Sigmoid colon (tissue), 7 donors: ENCODE data around the gene BRINP1. TPM values are rescaled to one million over a fixed set of nuclear protein-coding genes. Genes with fewer than 3 reads are reported as not detected.

ENCODE experiments used
- DNase-seq: peaks from one replicate; pipeline ENCODE4 v3.0.0-alpha.2; 2019
- H3K27ac ChIP-seq, 4 donors: fragments of 200-600 bp; sonication (generic); one replicate each; pipeline ENCODE4 v1.5.1; 2016 to 2019; ENCODE audit warnings: mild to moderate bottlenecking in 1 of 4
- H3K27me3 ChIP-seq, 3 donors: fragments of 200-600 bp; sonication (generic); one replicate each; pipeline ENCODE4 v1.5.1; 2019; ENCODE audit warnings: mild to moderate bottlenecking in 1 of 3
- H3K36me3 ChIP-seq, 4 donors: fragments of 200-600 bp; sonication (generic); one replicate each; pipeline ENCODE4 v1.5.1; 2016 to 2019
- H3K4me1 ChIP-seq, 4 donors: fragments of 200-600 bp; sonication (generic); one replicate each; pipeline ENCODE4 v1.5.1; 2017 to 2019
- H3K4me3 ChIP-seq, 4 donors: fragments of 200-600 bp; sonication (generic); one replicate each; pipeline ENCODE4 v1.5.1; 2017 to 2019; ENCODE audit warnings: mild to moderate bottlenecking in 2 of 4, moderate library complexity in 1 of 4
- H3K9me3 ChIP-seq, 4 donors: fragments of 200-600 bp in 3 of 4; sonication (generic) in 3 of 4; one replicate each; pipeline versions ENCODE4 v1.5.1 to v1.6.1; 2013 to 2019
- CTCF ChIP-seq, 4 experiments: fragments of 450-650 bp in 3 of 4; fragments of 200-600 bp in 1 of 4; IDR thresholded peaks; one replicate each; pipeline ENCODE4 v1.5.1; 2016 to 2019; ENCODE audit warnings: antibody characterized with exemption in 4 of 4, mild to moderate bottlenecking in 3 of 4, moderate library complexity in 2 of 4
- EP300 ChIP-seq, 4 donors: sonication (generic); formaldehyde crosslinking; IDR thresholded peaks; one replicate each; pipeline ENCODE4 v1.6.1; 2017; ENCODE audit warnings: antibody characterized with exemption in 4 of 4
- POLR2A ChIP-seq, 2 donors: fragments of 450-650 bp; IDR thresholded peaks; one replicate each; pipeline ENCODE4 v1.6.1; 2016; ENCODE audit warnings: antibody characterized with exemption in 2 of 2, mild to moderate bottlenecking in 2 of 2, moderate library complexity in 2 of 2
- POLR2AphosphoS5 ChIP-seq, 4 donors: sonication (generic); formaldehyde crosslinking; IDR thresholded peaks; one replicate each; pipeline ENCODE4 v1.6.1; 2017; ENCODE audit warnings: antibody characterized with exemption in 4 of 4
- WGBS, 2 donors: extraction: QIAGEN DNeasy Blood & Tissue Kit; methylation state at CpG; one replicate each; pipeline ENCODE4 v1.1.7; 2013; 5-methylcytosine and 5-hydroxymethylcytosine counted together
- intact Hi-C: fragments of 100-400 bp; cut with DNase I; formaldehyde crosslinking; loops from one replicate; pipeline ENCODE4 v1.15.1; 2023
- polyA plus RNA-seq, 3 donors: library from polyadenylated mRNA; stranded (reverse); fragments of 200-250 nt; gene quantifications; one replicate each; pipeline ENCODE4 v1.2.3, GENCODE V29; 2013
- total RNA-seq, 4 donors: library from RNA; depleted of rRNA; stranded (reverse); fragments of >200 nt; gene quantifications; one replicate each; pipeline ENCODE4 v1.1.0, GENCODE V29; 2016
- donor health status: healthy with polysubstance abuse.
- donor health status: Bipolar disorder and iron deficiency.
- donor health status: healthy.

BRINP1 gene
- total and polyA plus RNA-seq, 7 donors: 0.19 to 0.71 (median 0.27) TPM; not detected in 3

- TF ChIP-seq POLR2A (IDR thresholded peaks at IDR 0.05) (no peak), POLR2AphosphoS5 (IDR thresholded peaks at IDR 0.05) (no peak), EP300 (IDR thresholded peaks at IDR 0.05) (no peak), CTCF (IDR thresholded peaks at IDR 0.05) (no peak)
- Histone ChIP-seq H3K27me3 (peaks cover 0 to 5% (median 0%) of the 10 kb centered on the region in 3 donors), H3K9me3 (no peaks in the 10 kb centered on the region), H3K36me3 (no peaks in the 10 kb centered on the region), H3K27ac (no peak overlapping the region), H3K4me1 (no peaks in the 10 kb centered on the region), H3K4me3 (no peak overlapping the region)
- intact Hi-C loops: no loop called here
- 95 to 96% methylated on average over 21 of the region's 21 CpGs for WGBS, 2 donors
- no peak for DNase-seq
Observed at GRCh38 chr9:119167267-119167666, 202.0 kb downstream of the BRINP1 start.

- H3K36me3 ChIP-seq: no peaks in the 10 kb centered on the region
- DNase-seq: no peak
- H3K9me3 ChIP-seq: no peaks in the 10 kb centered on the region
- no peak overlapping the region for H3K27ac ChIP-seq
- TF ChIP-seq POLR2A (IDR thresholded peaks at IDR 0.05): no peak
- no peak for TF ChIP-seq POLR2AphosphoS5 (IDR thresholded peaks at IDR 0.05)
- no peak for TF ChIP-seq EP300 (IDR thresholded peaks at IDR 0.05)
- no peak for TF ChIP-seq CTCF (IDR thresholded peaks at IDR 0.05)
- H3K27me3 ChIP-seq: peaks cover 0 to 5% (median 0%) of the 10 kb centered on the region in 3 donors
- no peaks in the 10 kb centered on the region for H3K4me1 ChIP-seq
- intact Hi-C loops: no loop called here
- no peak overlapping the region for H3K4me3 ChIP-seq
Observed at GRCh38 chr9:119166096-119166495, 203.1 kb downstream of the BRINP1 start.

- TF ChIP-seq POLR2A (IDR thresholded peaks at IDR 0.05): no peak
- H3K27ac ChIP-seq: no peak overlapping the region
- 67 to 89% methylated on average over 1 of the region's 1 CpG for WGBS, 2 donors
- intact Hi-C loops: no loop called here
- H3K36me3 ChIP-seq: no peaks in the 10 kb centered on the region
- H3K4me1 ChIP-seq: no peaks in the 10 kb centered on the region
- DNase-seq: no peak
- H3K4me3 ChIP-seq: no peak overlapping the region
- peaks cover 0 to 5% (median 0%) of the 10 kb centered on the region in 3 donors for H3K27me3 ChIP-seq
- no peaks in the 10 kb centered on the region for H3K9me3 ChIP-seq
Observed at GRCh38 chr9:119165131-119165530, 204.1 kb downstream of the BRINP1 start.

- DNase-seq: no peak
- intact Hi-C loops: no loop called here
- Histone ChIP-seq H3K27me3 (peaks cover 0 to 5% (median 0%) of the 10 kb centered on the region in 3 donors), H3K36me3 (no peaks in the 10 kb centered on the region), H3K4me1 (no peaks in the 10 kb centered on the region), H3K27ac (no peak overlapping the region), H3K9me3 (no peaks in the 10 kb centered on the region), H3K4me3 (no peak overlapping the region)
- TF ChIP-seq POLR2AphosphoS5 (IDR thresholded peaks at IDR 0.05) (no peak), EP300 (IDR thresholded peaks at IDR 0.05) (no peak), CTCF (IDR thresholded peaks at IDR 0.05) (no peak), POLR2A (IDR thresholded peaks at IDR 0.05) (no peak)
Observed at GRCh38 chr9:119164716-119165115, 204.5 kb downstream of the BRINP1 start.

- no peak for DNase-seq
- intact Hi-C loops: no loop called here
- Histone ChIP-seq H3K4me1 (no peaks in the 10 kb centered on the region), H3K4me3 (no peak overlapping the region), H3K36me3 (no peaks in the 10 kb centered on the region), H3K9me3 (no peaks in the 10 kb centered on the region), H3K27me3 (no peaks in the 10 kb centered on the region), H3K27ac (no peak overlapping the region)
- TF ChIP-seq POLR2AphosphoS5 (IDR thresholded peaks at IDR 0.05): no peak
- no peak for TF ChIP-seq EP300 (IDR thresholded peaks at IDR 0.05)
- TF ChIP-seq POLR2A (IDR thresholded peaks at IDR 0.05): no peak
- TF ChIP-seq CTCF (IDR thresholded peaks at IDR 0.05): no peak
Observed at GRCh38 chr9:119160551-119160950, 208.7 kb downstream of the BRINP1 start.
